ENCODE measurements around the gene GARS1. TPM values are rescaled to one million over a fixed set of nuclear protein-coding genes. Genes with fewer than 3 reads are reported as not detected.

Gene GARS1
- total and polyA plus RNA-seq, 9 of the 15 experiments (the other 6 are each of a cell fraction or from before 2014, with no cell fraction given): 142 to 769 (median 272) TPM

DNA sequence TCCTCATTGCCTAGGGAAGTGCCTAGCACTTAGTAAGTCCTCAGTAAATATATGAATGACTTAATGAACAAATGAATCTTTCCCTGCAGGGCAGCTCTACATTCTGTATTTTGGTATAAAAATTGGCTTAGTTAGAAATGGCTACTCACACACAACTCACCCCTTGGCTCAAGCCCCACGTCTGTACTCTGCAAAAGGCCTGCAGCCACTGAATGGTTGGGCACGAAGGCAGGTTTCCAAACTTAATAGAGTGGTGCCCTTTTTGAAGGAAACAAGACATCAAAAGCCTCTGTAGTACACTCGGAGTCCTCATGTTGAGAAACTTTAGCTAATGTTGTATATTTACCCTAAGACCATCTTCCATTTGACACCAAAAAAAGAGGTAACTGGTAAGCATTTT, 51.0 kb downstream of the GARS1 start:
- peaks cover 0 to 7% of the 10 kb centered on the region in 2 experiments; a peak in 2 of 5 replicates for H3K27me3 ChIP-seq (ENCODE audit: control insufficient read depth in 2 of 2, insufficient read depth in 2 of 2, low read length in 2 of 2)
- no peak for FAIRE-seq
- WGBS (ENCODE audit: insufficient coverage, low coverage, missing lambda C conversion rate): 80% methylated on average over 3 of the region's 3 CpGs
- no peak overlapping the region for H2AFZ ChIP-seq (ENCODE audit: low read depth, low read length)
- ChIA-PET CTCF (ENCODE audit: low intra/inter-chr PET ratio) (no interaction called here), POLR2A (interaction anchor here (1.1 to 1.6 kb wide), 3 partner anchors 8 to 21 kb away, joined by 3 to 5 read pairs (median 3); no protein-coding TSS in a partner anchor)
- no TSS peak for BruUV-seq (replicated peaks)
- ATAC-seq: no peak
- H3K9ac ChIP-seq (ENCODE audit: insufficient read depth in 1 of 2, low read depth in 2 of 2, low read length in 2 of 2): no peak overlapping the region
- H3K9me1 ChIP-seq (ENCODE audit: control insufficient read depth, insufficient read depth, low read length): no peaks in the 10 kb centered on the region
- TF ChIP-seq POLR2AphosphoS2 (IDR thresholded peaks at IDR 0.05; ENCODE audit: low read length): 0 out of 2 replicates have a peak, but pooled peaks have one; percentile 5
- TF ChIP-seq JUND (IDR thresholded peaks at IDR 0.05; ENCODE audit: borderline replicate concordance, low read depth, low read length): no peak
- TF ChIP-seq JUND (tag; IDR thresholded peaks at IDR 0.05; ENCODE audit: borderline replicate concordance, low read depth, low read length): no peak
- H3K4me3 ChIP-seq: no peak overlapping the region
- in situ Hi-C loops (cut with MboI): no loop called here
- peaks cover 13% of the 10 kb centered on the region; the same call in 2 of the 3 replicates for H3K36me3 ChIP-seq (ENCODE audit: control insufficient read depth, insufficient read depth, low read length)
- intact Hi-C loops (cut with micrococcal nuclease): no loop called here
- no peak overlapping the region for H3K4me2 ChIP-seq (ENCODE audit: insufficient read depth, low read length)
- peaks cover 4% of the 10 kb centered on the region; the same call in 1 of the 2 replicates for H4K20me1 ChIP-seq (replicated peaks; ENCODE audit: control insufficient read depth, insufficient read depth, low read length)
- no peak for DNase-seq (ENCODE audit: extremely low read depth in 1 of 4, low spot score in 3 of 4)
- H3K9me3 ChIP-seq (replicated peaks; ENCODE audit: control insufficient read depth, insufficient read depth, low read depth, low read length): no peaks in the 10 kb centered on the region
- H3K4me1 ChIP-seq (replicated peaks in 1 of 2; ENCODE audit: control insufficient read depth in 2 of 2, insufficient read depth in 2 of 2, low read length in 2 of 2): no peaks in the 10 kb centered on the region; a peak in 1 of 5 replicates
- no peaks in the 10 kb centered on the region for H3K79me2 ChIP-seq (ENCODE audit: control insufficient read depth, insufficient read depth, low read length)
- no peak overlapping the region for H3K27ac ChIP-seq (ENCODE audit: extremely low read depth, low read depth, low read length)

DNA sequence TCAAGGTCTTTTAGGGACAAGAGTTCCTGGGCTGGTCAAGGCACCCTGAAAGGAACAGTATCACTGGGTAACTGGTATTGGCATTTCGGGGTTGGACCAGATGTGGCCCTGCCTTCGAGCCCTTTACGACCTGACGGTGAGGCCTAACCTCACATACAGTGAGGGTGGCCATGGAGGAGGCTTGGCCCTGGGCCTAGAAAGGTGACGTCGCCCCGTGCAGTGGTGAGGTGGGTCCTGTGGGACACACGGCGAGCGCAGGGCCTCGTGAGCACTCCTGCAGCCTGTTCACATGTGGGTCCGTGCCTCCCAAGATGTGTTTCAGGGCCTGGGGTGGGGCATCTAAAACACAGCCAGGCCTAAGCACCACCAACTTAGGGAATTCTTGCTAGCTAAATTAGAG, 51.5 kb downstream of the GARS1 start:
- Histone ChIP-seq H3K4me3 (no peak overlapping the region), H3K27ac (ENCODE audit: extremely low read depth, low read depth, low read length) (no peak overlapping the region), H3K4me2 (ENCODE audit: insufficient read depth, low read length) (no peak overlapping the region), H2AFZ (ENCODE audit: low read depth, low read length) (no peak overlapping the region), H3K9ac (ENCODE audit: insufficient read depth in 1 of 2, low read depth in 2 of 2, low read length in 2 of 2) (no peak overlapping the region), H3K36me3 (ENCODE audit: control insufficient read depth, insufficient read depth, low read length) (peaks cover 13% of the 10 kb centered on the region; the same call in 2 of the 3 replicates), H3K9me3 (replicated peaks; ENCODE audit: control insufficient read depth, insufficient read depth, low read depth, low read length) (no peaks in the 10 kb centered on the region), H3K9me1 (ENCODE audit: control insufficient read depth, insufficient read depth, low read length) (no peaks in the 10 kb centered on the region), H3K79me2 (ENCODE audit: control insufficient read depth, insufficient read depth, low read length) (no peaks in the 10 kb centered on the region), H3K4me1 (replicated peaks in 1 of 2; ENCODE audit: control insufficient read depth in 2 of 2, insufficient read depth in 2 of 2, low read length in 2 of 2) (no peaks in the 10 kb centered on the region; a peak in 1 of 5 replicates), H4K20me1 (replicated peaks; ENCODE audit: control insufficient read depth, insufficient read depth, low read length) (peaks cover 4% of the 10 kb centered on the region; the same call in 1 of the 2 replicates), H3K27me3 (ENCODE audit: control insufficient read depth in 2 of 2, insufficient read depth in 2 of 2, low read length in 2 of 2) (peaks cover 0 to 9% of the 10 kb centered on the region in 2 experiments; a peak in 2 of 5 replicates)
- FAIRE-seq: no peak
- ChIA-PET CTCF (ENCODE audit: low intra/inter-chr PET ratio) (no interaction called here), POLR2A (interaction anchor here (1.1 to 1.6 kb wide), 2 partner anchors 8 to 11 kb away, joined by 3 to 5 read pairs; no protein-coding TSS in a partner anchor)
- in situ Hi-C loops (cut with MboI): no loop called here
- WGBS (ENCODE audit: insufficient coverage, low coverage, missing lambda C conversion rate): 77% methylated on average over 12 of the region's 12 CpGs
- ATAC-seq: peak; percentile 41
- no TSS peak for BruUV-seq (replicated peaks)
- DNase-seq (ENCODE audit: extremely low read depth in 1 of 4, low spot score in 3 of 4): no peak
- TF ChIP-seq, protein P1, sequence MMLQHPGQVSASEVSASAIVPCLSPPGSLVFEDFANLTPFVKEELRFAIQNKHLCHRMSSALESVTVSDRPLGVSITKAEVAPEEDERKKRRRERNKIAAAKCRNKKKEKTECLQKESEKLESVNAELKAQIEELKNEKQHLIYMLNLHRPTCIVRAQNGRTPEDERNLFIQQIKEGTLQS (IDR thresholded peaks at IDR 0.05): 0 out of 2 replicates have a peak, but pooled peaks have one; percentile 15
- TF ChIP-seq, protein P1 (CRISPR knock-in tag; conservative IDR thresholded peaks at IDR 0.05): no peak
- TF ChIP-seq POLR2G (IDR thresholded peaks at IDR 0.05; ENCODE audit: low read depth, low read length) (peak; percentile 73), RBM22 (IDR thresholded peaks at IDR 0.05; ENCODE audit: low read depth, low read length, poor library complexity, severe bottlenecking) (peak; percentile 49), POLR2AphosphoS2 (IDR thresholded peaks at IDR 0.05; ENCODE audit: low read length) (0 out of 2 replicates have a peak, but pooled peaks have one; percentile 37), ZSCAN29 (IDR thresholded peaks at IDR 0.05) (no peak), ATF7 (IDR thresholded peaks at IDR 0.05) (peak; percentile 43; the same call in 1 of the 2 replicates), THRAP3 (IDR thresholded peaks at IDR 0.05; ENCODE audit: borderline replicate concordance) (no peak)
- intact Hi-C loops (cut with micrococcal nuclease): no loop called here
